Posterior vena cava (tissue), 2 donors: Measurements from ENCODE around the gene CTNNB1. TPM values are rescaled to one million over a fixed set of nuclear protein-coding genes. Genes with fewer than 3 reads are reported as not detected.

Experiments used
- DNase-seq: peaks from one replicate; pipeline ENCODE4 v3.0.0-alpha.2; 2020; ENCODE audit warnings: low spot score
- intact Hi-C, 2 donors: fragments of 100-400 bp; cut with DNase I; formaldehyde crosslinking; loops; one replicate each; pipeline versions ENCODE4 v1.14.1 to v1.14.2; 2022 to 2023
- total RNA-seq, 2 donors: library from RNA; stranded (reverse); fragmentation: NEBNext Ultra II Directional; extraction: Animal tissue kit (Norgen Biotek cat#: 25700); gene quantifications; one replicate each; pipeline ENCODE4 v1.2.1, GENCODE V29; 2021
- donor health status: DM: yes; HTN: yes; CAD: no.
- donor health status: DM: yes; HTN: yes; CAD: no.

CTNNB1 gene
- total RNA-seq, 2 donors from 2014 or later = 341 to 411 TPM

DNA sequence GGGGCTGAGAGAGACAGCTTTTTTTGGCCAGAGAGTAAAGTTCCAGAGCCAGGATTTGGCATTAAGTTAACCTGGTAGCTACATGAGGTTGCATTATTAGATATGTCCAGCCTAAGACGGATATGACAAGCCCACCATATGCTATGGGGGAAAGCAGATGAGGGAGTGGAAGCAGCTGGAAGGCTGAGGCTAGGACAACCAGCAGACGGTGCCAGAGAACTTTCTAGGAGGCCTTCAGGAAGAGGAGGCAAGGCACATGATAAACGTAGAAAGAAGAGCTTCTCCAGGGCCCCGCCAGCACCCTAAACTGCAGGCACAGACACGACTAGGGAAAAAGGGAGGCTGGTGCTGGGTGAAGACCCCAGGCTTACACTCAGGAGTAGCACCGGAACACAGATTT is 87.0 kb downstream of the CTNNB1 start:
- intact Hi-C loops = no loop called here
- no peak for DNase-seq

DNA sequence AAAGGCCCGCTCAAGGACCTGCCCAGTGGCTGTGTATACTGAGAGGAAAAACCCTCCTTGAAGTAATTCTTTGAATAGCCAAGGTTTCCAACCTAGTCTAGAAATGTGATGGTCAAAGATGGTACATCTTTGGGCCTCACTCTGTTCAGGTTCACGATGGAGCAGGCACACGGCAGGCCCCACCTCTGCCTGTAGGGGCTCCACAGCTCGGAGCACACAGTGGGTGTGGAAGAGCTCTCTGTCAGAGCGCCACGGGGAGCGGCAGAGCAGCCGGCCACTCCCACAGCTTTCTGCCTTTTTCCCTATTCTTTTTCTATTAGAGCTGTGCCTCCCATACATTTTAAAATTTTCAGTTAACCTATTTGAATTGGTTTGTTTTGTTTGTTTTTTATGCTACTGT is 89.5 kb downstream of the CTNNB1 start:
- intact Hi-C loops = no loop called here
- no peak for DNase-seq
